SK-N-SH (cell line): ENCODE data around the gene ZNF750. TPM values are rescaled to one million over a fixed set of nuclear protein-coding genes. Genes with fewer than 3 reads are reported as not detected.
A peak's percentile ranks its signal among the peaks of the same experiment; 100 is the strongest.

ENCODE experiments used
- CTCF ChIA-PET: fragments of 300-600, 350-600 bp; formaldehyde crosslinking; extraction: SDS; loops from one replicate; lab custom pipeline; 2021; lab: Yijun Ruan, JAX
- POLR2A ChIA-PET: fragments of 350-600 bp; sonication (Branson Sonifier 250); formaldehyde crosslinking; extraction: SDS; loops from one replicate; lab custom pipeline; 2020; ENCODE audit warnings: antibody characterized with exemption, inconsistent platforms; lab: Yijun Ruan, JAX
- DNase-seq: peaks from one replicate; pipeline ENCODE4 v3.0.0; 2012
- H2AFZ ChIP-seq: fragments of 200-600 bp; sonication (generic); 2 replicates; pipeline ENCODE4 v1.8.1; 2016; ENCODE audit warnings: antibody characterized with exemption, mild to moderate bottlenecking, low read depth
- H3F3A ChIP-seq: fragments of 200-600 bp; sonication (generic); replicated peaks from 2 replicates; pipeline ENCODE3; 2016; ENCODE audit warnings: antibody characterized with exemption, mild to moderate bottlenecking; ENCODE audit not compliant: insufficient read depth
- H3K27ac ChIP-seq, 2 experiments: fragments of 200-500 bp in 1 of 2; fragments of 200-600 bp in 1 of 2; sonication (Bioruptor generic) in 1 of 2; sonication (generic), shearing (Covaris generic) in 1 of 2; 2 replicates each; pipeline versions ENCODE4 v1.5.1 to v1.6.1; 2014 to 2016; ENCODE audit warnings: low read depth in 2 of 2, inconsistent platforms in 1 of 2, low read length in 1 of 2, mild to moderate bottlenecking in 1 of 2, mixed read lengths in 1 of 2
- H3K27me3 ChIP-seq: fragments of 200-600 bp; sonication (generic), shearing (Covaris generic); 2 replicates; pipeline ENCODE4 v1.6.1; 2016; ENCODE audit warnings: mixed run types; ENCODE audit not compliant: insufficient read depth
- H3K36me3 ChIP-seq, 2 experiments: fragments of 200-500 bp in 1 of 2; fragments of 200-600 bp in 1 of 2; sonication (Bioruptor generic) in 1 of 2; sonication (generic) in 1 of 2; replicated peaks in 1 of 2; 2 replicates each; pipeline versions ENCODE3 to v1.5.1; 2014 to 2016; ENCODE audit warnings: low read length in 1 of 2, mild to moderate bottlenecking in 1 of 2; ENCODE audit not compliant: insufficient read depth in 2 of 2, control insufficient read depth in 1 of 2
- H3K4me1 ChIP-seq, 2 experiments: fragments of 200-500 bp in 1 of 2; fragments of 200-600 bp in 1 of 2; sonication (Bioruptor generic) in 1 of 2; sonication (generic), shearing (Covaris generic) in 1 of 2; 2 replicates each; pipeline versions ENCODE4 v1.5.1 to v1.6.1; 2014 to 2016; ENCODE audit warnings: low read depth in 1 of 2, low read length in 1 of 2, mixed run types in 1 of 2; ENCODE audit not compliant: insufficient read depth in 2 of 2, control insufficient read depth in 1 of 2
- H3K4me2 ChIP-seq: fragments of 200-600 bp; sonication (generic), shearing (Covaris generic); 2 replicates; pipeline ENCODE4 v1.6.1; 2017; ENCODE audit warnings: mixed run types
- H3K4me3 ChIP-seq, 2 experiments: fragments of 200-500 bp in 1 of 2; fragments of 200-600 bp in 1 of 2; sonication (Bioruptor generic) in 1 of 2; sonication (generic), shearing (Covaris generic) in 1 of 2; 2 replicates each; pipeline versions ENCODE4 v1.5.1 to v1.8.1; 2014 to 2016; ENCODE audit warnings: low read depth in 2 of 2, inconsistent platforms in 1 of 2, low read length in 1 of 2, mild to moderate bottlenecking in 1 of 2, mixed read lengths in 1 of 2, moderate library complexity in 1 of 2
- H3K79me2 ChIP-seq: fragments of 200-600 bp; sonication (generic); 2 replicates; pipeline ENCODE4 v1.8.1; 2017; ENCODE audit warnings: mild to moderate bottlenecking; ENCODE audit not compliant: insufficient read depth
- H3K9ac ChIP-seq: fragments of 200-600 bp; sonication (generic); 2 replicates; pipeline ENCODE4 v1.6.1; 2017; ENCODE audit warnings: mixed run types
- H3K9me2 ChIP-seq: fragments of 200-600 bp; sonication (generic); 2 replicates; pipeline ENCODE4 v1.6.1; 2017; ENCODE audit warnings: mixed run types
- H3K9me3 ChIP-seq: fragments of 200-600 bp; sonication (generic); 2 replicates; pipeline ENCODE4 v1.6.1; 2017; ENCODE audit warnings: mixed run types, mild to moderate bottlenecking, moderate library complexity
- H4K20me1 ChIP-seq: fragments of 200-600 bp; sonication (generic); 2 replicates; pipeline ENCODE4 v1.6.1; 2017; ENCODE audit warnings: mild to moderate bottlenecking, mixed run types; ENCODE audit not compliant: insufficient read depth
- CHD2 ChIP-seq: fragments of 150-350 bp; IDR thresholded peaks from 2 replicates; pipeline ENCODE4 v1.6.1; 2018; ENCODE audit warnings: low read length; ENCODE audit not compliant: partially characterized antibody
- CTCF ChIP-seq: fragments of 200-600 bp; sonication (generic); IDR thresholded peaks from 2 replicates; pipeline ENCODE4 v1.6.1; 2017; ENCODE audit warnings: antibody characterized with exemption, mild to moderate bottlenecking, moderate library complexity
- ELF1 ChIP-seq: IDR thresholded peaks from 2 replicates; pipeline ENCODE4 v1.4.0; 2012
- EP300 ChIP-seq, 2 experiments: IDR thresholded peaks; 2 replicates each; pipeline versions ENCODE4 v1.4.0 to v1.6.1; 2012; ENCODE audit warnings: borderline replicate concordance in 1 of 2, low read depth in 1 of 2, low read length in 1 of 2
- EZH2phosphoT487 ChIP-seq: fragments of 200-600 bp; sonication (generic); IDR thresholded peaks from 2 replicates; pipeline ENCODE4 v1.6.1; 2017; ENCODE audit warnings: low read depth, mixed run types, mild to moderate bottlenecking, antibody characterized with exemption, moderate library complexity, borderline replicate concordance
- FOSL2 ChIP-seq: IDR thresholded peaks from 2 replicates; pipeline ENCODE4 v1.4.0; 2012; ENCODE audit warnings: low read depth, mild to moderate bottlenecking, moderate library complexity, borderline replicate concordance
- FOXM1 ChIP-seq: IDR thresholded peaks from 2 replicates; pipeline ENCODE4 v1.4.0; 2012; ENCODE audit warnings: low read depth, mild to moderate bottlenecking
- GABPA ChIP-seq: IDR thresholded peaks from 2 replicates; pipeline ENCODE4 v1.4.0; 2012; ENCODE audit warnings: low read depth, mild to moderate bottlenecking
- IRF3 ChIP-seq: fragments of 150-350 bp; IDR thresholded peaks from 2 replicates; pipeline ENCODE4 v1.6.1; 2016; ENCODE audit warnings: mild to moderate bottlenecking, low read depth, low read length
- JUND ChIP-seq: IDR thresholded peaks from 2 replicates; pipeline ENCODE4 v1.4.0; 2012
- MAX ChIP-seq: IDR thresholded peaks from 2 replicates; pipeline ENCODE4 v1.4.0; 2012; ENCODE audit warnings: low read depth
- NFIC ChIP-seq: IDR thresholded peaks from 2 replicates; pipeline ENCODE4 v1.4.0; 2012; ENCODE audit warnings: borderline replicate concordance
- POLR2AphosphoS5 ChIP-seq: IDR thresholded peaks from 2 replicates; pipeline ENCODE4 v1.6.1; 2012; ENCODE audit warnings: low read depth, low read length
- RAD21 ChIP-seq: IDR thresholded peaks from 2 replicates; pipeline ENCODE4 v1.6.1; 2012; ENCODE audit warnings: mild to moderate bottlenecking, low read length
- RCOR1 ChIP-seq: fragments of 150-350 bp; IDR thresholded peaks from 2 replicates; pipeline ENCODE4 v1.6.1; 2017; ENCODE audit warnings: antibody characterized with exemption, low read length
- RFX5 ChIP-seq: IDR thresholded peaks from 2 replicates; pipeline ENCODE4 v1.6.1; 2012; ENCODE audit warnings: mild to moderate bottlenecking, improper control_type of control experiment, low read length
- RXRA ChIP-seq: IDR thresholded peaks from 2 replicates; pipeline ENCODE4 v1.4.0; 2012; ENCODE audit warnings: low read depth, mild to moderate bottlenecking, borderline replicate concordance
- SMC3 ChIP-seq: IDR thresholded peaks from 2 replicates; pipeline ENCODE4 v1.6.1; 2012; ENCODE audit warnings: low read depth, low read length, improper control_type of control experiment
- TAF1 ChIP-seq: IDR thresholded peaks from 2 replicates; pipeline ENCODE4 v1.6.1; 2012; ENCODE audit warnings: low read depth, mild to moderate bottlenecking, low read length, moderate library complexity, borderline replicate concordance
- TCF12 ChIP-seq: IDR thresholded peaks from 2 replicates; pipeline ENCODE4 v1.4.0; 2012
- TEAD4 ChIP-seq: IDR thresholded peaks from 2 replicates; pipeline ENCODE4 v1.4.0; 2012; ENCODE audit warnings: mild to moderate bottlenecking, borderline replicate concordance; ENCODE audit not compliant: insufficient read depth
- WGBS: methylation state at CpG from one replicate; pipeline ENCODE4 v1.1.6; 2017; ENCODE audit warnings: low lambda C conversion rate; 5-methylcytosine and 5-hydroxymethylcytosine counted together
- polyA plus RNA-seq, 3 experiments: library from polyadenylated mRNA; depleted of rRNA; stranded (reverse); fragments of >200 nt; gene quantifications; 2 replicates each; pipeline ENCODE4 v1.2.3, GENCODE V29; 2012
- TF ChIP-seq, protein P1 (sequence below): IDR thresholded peaks from 2 replicates; pipeline ENCODE4 v1.4.0; 2012; ENCODE audit warnings: low read depth, borderline replicate concordance
- TF ChIP-seq, protein P2 (sequence below): IDR thresholded peaks from 2 replicates; pipeline ENCODE4; 2012

ZNF750 gene
- polyA plus RNA-seq, 1 of the 3 experiments (the other 2 are of a cell fraction): not detected

DNA sequence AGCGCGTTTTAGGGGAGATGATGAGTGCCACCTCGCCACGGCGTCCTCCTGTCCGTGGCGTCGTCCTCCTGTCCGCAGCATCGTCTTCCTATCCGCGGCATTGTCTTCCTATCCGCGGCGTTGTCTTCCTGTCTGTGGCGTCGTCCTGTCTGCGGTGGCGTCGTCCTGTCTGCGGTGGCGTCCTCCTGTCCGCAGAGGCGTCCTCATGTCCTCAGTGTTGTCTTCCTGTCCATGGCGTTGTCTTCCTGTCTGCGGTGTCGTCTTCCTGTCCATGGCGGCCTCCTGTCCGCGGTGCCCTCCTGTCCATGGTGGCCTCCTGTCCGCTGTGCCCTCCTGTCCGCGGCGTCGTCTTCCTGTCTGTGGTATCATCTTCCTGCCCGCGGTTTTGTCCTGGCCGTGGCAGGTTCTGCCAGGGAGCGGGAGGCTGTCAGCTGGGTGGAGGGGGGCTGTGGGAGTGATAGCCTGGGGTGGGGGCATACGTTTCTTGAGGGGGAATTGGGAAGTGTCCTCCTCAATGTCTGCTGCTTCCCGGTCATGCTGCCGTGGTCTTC lies 57.1 kb downstream of the ZNF750 start (continued):
- TF ChIP-seq, protein P1, sequence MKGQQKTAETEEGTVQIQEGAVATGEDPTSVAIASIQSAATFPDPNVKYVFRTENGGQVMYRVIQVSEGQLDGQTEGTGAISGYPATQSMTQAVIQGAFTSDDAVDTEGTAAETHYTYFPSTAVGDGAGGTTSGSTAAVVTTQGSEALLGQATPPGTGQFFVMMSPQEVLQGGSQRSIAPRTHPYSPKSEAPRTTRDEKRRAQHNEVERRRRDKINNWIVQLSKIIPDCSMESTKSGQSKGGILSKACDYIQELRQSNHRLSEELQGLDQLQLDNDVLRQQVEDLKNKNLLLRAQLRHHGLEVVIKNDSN: no peak
- TF ChIP-seq CTCF: no peak
- no peak for TF ChIP-seq TCF12
- TF ChIP-seq JUND: no peak
- TF ChIP-seq NFIC: no peak
- TF ChIP-seq TEAD4: no peak
- TF ChIP-seq, protein P2, sequence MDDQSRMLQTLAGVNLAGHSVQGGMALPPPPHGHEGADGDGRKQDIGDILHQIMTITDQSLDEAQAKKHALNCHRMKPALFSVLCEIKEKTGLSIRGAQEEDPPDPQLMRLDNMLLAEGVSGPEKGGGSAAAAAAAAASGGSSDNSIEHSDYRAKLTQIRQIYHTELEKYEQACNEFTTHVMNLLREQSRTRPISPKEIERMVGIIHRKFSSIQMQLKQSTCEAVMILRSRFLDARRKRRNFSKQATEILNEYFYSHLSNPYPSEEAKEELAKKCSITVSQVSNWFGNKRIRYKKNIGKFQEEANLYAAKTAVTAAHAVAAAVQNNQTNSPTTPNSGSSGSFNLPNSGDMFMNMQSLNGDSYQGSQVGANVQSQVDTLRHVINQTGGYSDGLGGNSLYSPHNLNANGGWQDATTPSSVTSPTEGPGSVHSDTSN: no peak
- TF ChIP-seq GABPA: no peak
- TF ChIP-seq POLR2AphosphoS5: no peak
- no peak for TF ChIP-seq RFX5
- TF ChIP-seq CHD2: no peak
- no peak for TF ChIP-seq TAF1
- TF ChIP-seq FOSL2: no peak
- TF ChIP-seq, all 33 proteins: peak for 0

- no peak for TF ChIP-seq IRF3
- TF ChIP-seq RCOR1: peak; percentile 63
- TF ChIP-seq EZH2phosphoT487: no peak
- peak; percentile 99 for TF ChIP-seq SMC3
- TF ChIP-seq FOSL2: no peak
- TF ChIP-seq RXRA: no peak
- no peak for TF ChIP-seq POLR2AphosphoS5
- TF ChIP-seq FOXM1: no peak
- no peak for TF ChIP-seq CHD2
- peak; percentile 99 for TF ChIP-seq RAD21
- TF ChIP-seq ELF1: no peak
- peak; percentile 100 for TF ChIP-seq CTCF
- no peak for TF ChIP-seq MAX
- TF ChIP-seq EP300 (IDR thresholded peaks at IDR 0.05; ENCODE audit: borderline replicate concordance in 1 of 2, low read depth in 1 of 2, low read length in 1 of 2): no peak
- H3K27me3 ChIP-seq: no peaks in the 10 kb centered on the region
- no peaks in the 10 kb centered on the region for H3K9me2 ChIP-seq
- no peak overlapping the region; a peak in 1 of 4 replicates for H3K4me3 ChIP-seq
- H3K4me2 ChIP-seq: no peak overlapping the region
- POLR2A ChIA-PET: interaction anchor here (0.7 kb wide), 1 partner anchor 136 kb away, joined by 3 read pairs; no protein-coding TSS in a partner anchor
- H3F3A ChIP-seq: peaks cover 3% of the 10 kb centered on the region
- peaks cover 14% of the 10 kb centered on the region; the same call in 1 of the 2 replicates for H4K20me1 ChIP-seq
- H3K27ac ChIP-seq: peak overlapping the region in 1 of 2 experiments; percentile 19; a peak in 1 of 4 replicates
- H3K36me3 ChIP-seq: peaks cover 12 to 18% of the 10 kb centered on the region in 2 experiments
- no peaks in the 10 kb centered on the region; a peak in 2 of 4 replicates for H3K4me1 ChIP-seq
- WGBS: 41% methylated on average over 8 of the region's 8 CpGs
- DNase-seq: peak; percentile 98
- peaks cover 10% of the 10 kb centered on the region for H3K79me2 ChIP-seq
- no peaks in the 10 kb centered on the region for H3K9me3 ChIP-seq
- H3K9ac ChIP-seq: no peak overlapping the region
- CTCF ChIA-PET: interaction anchor here (0.5 to 3.7 kb wide), 60 partner anchors 9 to 488 kb away, joined by 3 to 49 read pairs (median 4); no protein-coding TSS in a partner anchor
- H2AFZ ChIP-seq: no peak overlapping the region
Observed at GRCh38 chr17:82781894-82782274, 57.9 kb downstream of the ZNF750 start.
